A549 (cell line): Measurements from ENCODE around the gene GRIPAP1. TPM values are rescaled to one million over a fixed set of nuclear protein-coding genes. Genes with fewer than 3 reads are reported as not detected.
A peak's percentile ranks its signal among the peaks of the same experiment; 100 is the strongest.

Experiments used
- ATAC-seq, 2 experiments: fragments of 200-7000 bp in 1 of 2; fragments of >200 bp in 1 of 2; cut with Nextera tagmentation in 1 of 2; cut with Tn5 transposase in 1 of 2; 3 replicates each; pipeline versions ENCODE4 v1.8.0 to v1.9.1; 2018 to 2020; ENCODE audit warnings: mild to moderate bottlenecking in 1 of 2, moderate library complexity in 1 of 2
- CTCF ChIA-PET: fragments of 300-600 bp; sonication (Branson Sonifier 250); formaldehyde crosslinking; extraction: SDS; loops from one replicate; lab custom pipeline; 2021; ENCODE audit warnings: antibody characterized with exemption, inconsistent platforms; lab: Yijun Ruan, JAX
- POLR2A ChIA-PET: fragments of 350-600 bp; formaldehyde crosslinking; extraction: SDS; loops from one replicate; lab custom pipeline; 2021; ENCODE audit warnings: antibody characterized with exemption, inconsistent platforms; lab: Yijun Ruan, JAX
- DNase-seq, 2 experiments: peaks; one replicate each; pipeline versions ENCODE4 v3.0.0 to v3.0.0-alpha.2; 2011 to 2016; ENCODE audit warnings: low read depth in 1 of 2, low spot score in 1 of 2
- FAIRE-seq: peaks from 2 replicates; lab custom pipeline; 2011; peaks lifted over from hg19 to GRCh38; lab: Jason Lieb, UNC
- H3K27ac ChIP-seq, 2 experiments: fragments of >200 bp; sonication (Bioruptor Twin); formaldehyde crosslinking; 3 replicates each; pipeline ENCODE4 v1.5.1; 2016 to 2017
- H3K4me1 ChIP-seq: fragments of >200 bp; sonication (Bioruptor Twin); formaldehyde crosslinking; 3 replicates; pipeline ENCODE4 v1.6.1; 2016
- H3K4me2 ChIP-seq: fragments of >200 bp; sonication (Bioruptor Twin); formaldehyde crosslinking; 3 replicates; pipeline ENCODE4 v1.6.1; 2016
- H3K4me3 ChIP-seq: fragments of >200 bp; sonication (Bioruptor Twin); formaldehyde crosslinking; 3 replicates; pipeline ENCODE4 v1.5.1; 2016
- H3K9me3 ChIP-seq: fragments of >200 bp; sonication (Bioruptor Twin); formaldehyde crosslinking; 3 replicates; pipeline ENCODE4 v1.6.1; 2016
- ATOH8 ChIP-seq: fragments of 250-450 bp; sonication (Bioruptor Pico); IDR thresholded peaks from 2 replicates; pipeline ENCODE4 v1.5.0; 2020; ENCODE audit warnings: low read depth, mild to moderate bottlenecking, moderate library complexity
- EP300 ChIP-seq, 2 experiments: fragments of >200 bp; sonication (Bioruptor Twin); formaldehyde crosslinking; IDR thresholded peaks; 2 replicates in 1 of 2; 3 replicates in 1 of 2; pipeline ENCODE4 v1.6.1; 2016 to 2017
- FOSL2 ChIP-seq, 2 experiments: fragments of 450-650 bp in 1 of 2; fragments of >200 bp in 1 of 2; sonication (Bioruptor Twin) in 1 of 2; formaldehyde crosslinking; IDR thresholded peaks; 2 replicates each; pipeline versions ENCODE4 v1.5.0 to v1.6.1; 2016 to 2020; ENCODE audit warnings: mild to moderate bottlenecking in 1 of 2, moderate library complexity in 1 of 2
- GATA3 ChIP-seq: IDR thresholded peaks from 2 replicates; pipeline ENCODE4 v1.6.1; 2012; ENCODE audit warnings: borderline replicate concordance
- HEYL ChIP-seq: fragments of 250-450 bp; sonication (Bioruptor Pico); IDR thresholded peaks from 2 replicates; pipeline ENCODE4 v1.8.0; 2021; ENCODE audit warnings: mild to moderate bottlenecking, moderate library complexity
- JUNB ChIP-seq: fragments of >200 bp; sonication (Bioruptor Twin); formaldehyde crosslinking; IDR thresholded peaks from 2 replicates; pipeline ENCODE4 v1.6.1; 2016
- KDM5A ChIP-seq: fragments of 200-600 bp; sonication (generic); IDR thresholded peaks from 2 replicates; pipeline ENCODE4 v1.6.1; 2016; ENCODE audit warnings: antibody characterized with exemption, mild to moderate bottlenecking
- MAFK ChIP-seq: fragments of 450-650 bp; IDR thresholded peaks from 2 replicates; pipeline ENCODE4 v1.6.1; 2014; ENCODE audit not compliant: partially characterized antibody
- MYC ChIP-seq: IDR thresholded peaks from 2 replicates; pipeline ENCODE4 v1.6.1; 2012; ENCODE audit warnings: mild to moderate bottlenecking, inconsistent platforms, low read length, improper control_type of control experiment, borderline replicate concordance
- NFE2L2 ChIP-seq: fragments of 150-350 bp; conservative IDR thresholded peaks from 2 replicates; pipeline ENCODE4 v1.6.1; 2014; ENCODE audit warnings: low read length
- NPAS2 ChIP-seq: fragments of 250-450 bp; sonication (Bioruptor Pico); IDR thresholded peaks from 2 replicates; pipeline ENCODE4 v1.8.0; 2022; ENCODE audit warnings: mild to moderate bottlenecking, moderate library complexity, borderline replicate concordance
- POLR2A ChIP-seq: IDR thresholded peaks from 2 replicates; pipeline ENCODE4 v1.6.1; 2012; ENCODE audit warnings: mild to moderate bottlenecking, low read length
- RARB ChIP-seq: fragments of 250-450 bp; sonication (Bioruptor Pico); IDR thresholded peaks from 2 replicates; pipeline ENCODE4 v1.8.0; 2021; ENCODE audit warnings: mild to moderate bottlenecking, moderate library complexity
- REST ChIP-seq: fragments of 200-600 bp; sonication (generic); IDR thresholded peaks from 2 replicates; pipeline ENCODE4 v1.6.1; 2016; ENCODE audit warnings: antibody characterized with exemption, mild to moderate bottlenecking, moderate library complexity
- SREBF2 ChIP-seq: fragments of 450-650 bp; IDR thresholded peaks from 2 replicates; pipeline ENCODE4 v1.6.1; 2014; ENCODE audit warnings: mild to moderate bottlenecking, moderate library complexity
- ZNF302 ChIP-seq: fragments of 250-450 bp; sonication (Bioruptor Pico); IDR thresholded peaks from 2 replicates; pipeline ENCODE4 v1.9.0; 2021; ENCODE audit warnings: inconsistent platforms, mild to moderate bottlenecking, moderate library complexity
- ZSCAN20 ChIP-seq: fragments of 250-450 bp; sonication (Bioruptor Pico); IDR thresholded peaks from 2 replicates; pipeline ENCODE4 v1.8.0; 2022; ENCODE audit warnings: mild to moderate bottlenecking, moderate library complexity
- WGBS: methylation state at CpG from one replicate; pipeline ENCODE4 v1.1.6; 2017; ENCODE audit errors: missing lambda C conversion rate; 5-methylcytosine and 5-hydroxymethylcytosine counted together
- polyA plus RNA-seq, 4 experiments: library from polyadenylated mRNA; depleted of rRNA in 3 of 4; stranded (reverse); fragments of >200 nt; fragmentation: RNase III in 1 of 4; extraction: RNeasy Plus Mini Kit Qiagen cat#74134 plus additional on column Dnase treatment in 1 of 4; gene quantifications; 2 replicates in 3 of 4; 3 replicates in 1 of 4; pipeline ENCODE4 v1.2.3, GENCODE V29; 2011 to 2017
- TF ChIP-seq, protein P1 (sequence below): IDR thresholded peaks from 2 replicates; pipeline ENCODE4 v1.6.1; 2012; ENCODE audit warnings: low read depth, borderline replicate concordance
- TF ChIP-seq, protein P2 (sequence below): fragments of >200 bp; sonication (Bioruptor Twin); formaldehyde crosslinking; IDR thresholded peaks from 3 replicates; pipeline ENCODE4 v1.6.1; 2016
- TF ChIP-seq, protein P3 (sequence below): fragments of 250-450 bp; sonication (Bioruptor Pico); IDR thresholded peaks from 2 replicates; pipeline ENCODE4 v1.5.0; 2021; ENCODE audit warnings: mild to moderate bottlenecking, moderate library complexity, borderline replicate concordance

The GRIPAP1 gene
- polyA plus RNA-seq, 2 of the 4 experiments (the other 2 are of a cell fraction), result 33.7 to 34.3 TPM

GRCh38 chrX:48997865-48998264, 4.2 kb downstream of the GRIPAP1 start:
- peak; percentile 86 for FAIRE-seq
- Histone ChIP-seq H3K4me3 (no peak overlapping the region), H3K27ac (no peak overlapping the region), H3K4me2 (no peak overlapping the region), H3K9me3 (no peaks in the 10 kb centered on the region), H3K4me1 (peaks cover 5% of the 10 kb centered on the region; the same call in 1 of the 3 replicates)
- WGBS, result 100% methylated on average over 1 of the region's 1 CpG
- ATAC-seq, result no peak
- no peak for DNase-seq
- POLR2A ChIA-PET, result no interaction called here
- CTCF ChIA-PET, result no interaction called here
- TF ChIP-seq FOSL2 (IDR thresholded peaks at IDR 0.05) (no peak), FOSL2 (CRISPR knock-in tag; IDR thresholded peaks at IDR 0.05) (no peak), NFE2L2 (no peak), ZNF302 (CRISPR knock-in tag) (no peak), KDM5A (no peak), SREBF2 (no peak), GATA3 (no peak), NPAS2 (CRISPR knock-in tag) (no peak), RARB (CRISPR knock-in tag) (no peak), HEYL (CRISPR knock-in tag) (no peak), ZSCAN20 (no peak), EP300 (IDR thresholded peaks at IDR 0.05) (no peak)
- TF ChIP-seq, protein P1, sequence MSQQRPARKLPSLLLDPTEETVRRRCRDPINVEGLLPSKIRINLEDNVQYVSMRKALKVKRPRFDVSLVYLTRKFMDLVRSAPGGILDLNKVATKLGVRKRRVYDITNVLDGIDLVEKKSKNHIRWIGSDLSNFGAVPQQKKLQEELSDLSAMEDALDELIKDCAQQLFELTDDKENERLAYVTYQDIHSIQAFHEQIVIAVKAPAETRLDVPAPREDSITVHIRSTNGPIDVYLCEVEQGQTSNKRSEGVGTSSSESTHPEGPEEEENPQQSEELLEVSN, result no peak
- TF ChIP-seq, protein P2, sequence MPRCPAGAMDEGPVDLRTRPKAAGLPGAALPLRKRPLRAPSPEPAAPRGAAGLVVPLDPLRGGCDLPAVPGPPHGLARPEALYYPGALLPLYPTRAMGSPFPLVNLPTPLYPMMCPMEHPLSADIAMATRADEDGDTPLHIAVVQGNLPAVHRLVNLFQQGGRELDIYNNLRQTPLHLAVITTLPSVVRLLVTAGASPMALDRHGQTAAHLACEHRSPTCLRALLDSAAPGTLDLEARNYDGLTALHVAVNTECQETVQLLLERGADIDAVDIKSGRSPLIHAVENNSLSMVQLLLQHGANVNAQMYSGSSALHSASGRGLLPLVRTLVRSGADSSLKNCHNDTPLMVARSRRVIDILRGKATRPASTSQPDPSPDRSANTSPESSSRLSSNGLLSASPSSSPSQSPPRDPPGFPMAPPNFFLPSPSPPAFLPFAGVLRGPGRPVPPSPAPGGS, result no peak
- TF ChIP-seq, protein P3, sequence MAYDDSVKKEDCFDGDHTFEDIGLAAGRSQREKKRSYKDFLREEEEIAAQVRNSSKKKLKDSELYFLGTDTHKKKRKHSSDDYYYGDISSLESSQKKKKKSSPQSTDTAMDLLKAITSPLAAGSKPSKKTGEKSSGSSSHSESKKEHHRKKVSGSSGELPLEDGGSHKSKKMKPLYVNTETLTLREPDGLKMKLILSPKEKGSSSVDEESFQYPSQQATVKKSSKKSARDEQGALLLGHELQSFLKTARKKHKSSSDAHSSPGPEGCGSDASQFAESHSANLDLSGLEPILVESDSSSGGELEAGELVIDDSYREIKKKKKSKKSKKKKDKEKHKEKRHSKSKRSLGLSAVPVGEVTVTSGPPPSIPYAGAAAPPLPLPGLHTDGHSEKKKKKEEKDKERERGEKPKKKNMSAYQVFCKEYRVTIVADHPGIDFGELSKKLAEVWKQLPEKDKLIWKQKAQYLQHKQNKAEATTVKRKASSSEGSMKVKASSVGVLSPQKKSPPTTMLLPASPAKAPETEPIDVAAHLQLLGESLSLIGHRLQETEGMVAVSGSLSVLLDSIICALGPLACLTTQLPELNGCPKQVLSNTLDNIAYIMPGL, result no peak

GRCh38 chrX:48997455-48997854, 4.6 kb downstream of the GRIPAP1 start:
- FAIRE-seq, result no peak
- DNase-seq, result no peak
- WGBS, result 97% methylated on average over 3 of the region's 3 CpGs
- no peak for ATAC-seq
- Histone ChIP-seq H3K27ac (no peak overlapping the region), H3K4me3 (no peak overlapping the region), H3K9me3 (no peaks in the 10 kb centered on the region), H3K4me2 (no peak overlapping the region), H3K4me1 (peaks cover 5% of the 10 kb centered on the region; the same call in 1 of the 3 replicates)
- TF ChIP-seq POLR2A (no peak), KDM5A (no peak), MYC (no peak), ATOH8 (CRISPR knock-in tag) (no peak), GATA3 (no peak), JUNB (no peak)
- POLR2A ChIA-PET, result no interaction called here
- CTCF ChIA-PET, result interaction anchor here (0.6 to 1.1 kb wide), 2 partner anchors 23 to 46 kb away, joined by 3 to 5 read pairs; no protein-coding TSS in a partner anchor

GRCh38 chrX:48996969-48997368, 5.1 kb downstream of the GRIPAP1 start:
- FAIRE-seq (no peak), ATAC-seq (no peak), DNase-seq (no peak)
- 87% methylated on average over 6 of the region's 6 CpGs for WGBS
- peak; percentile 83 for TF ChIP-seq REST
- TF ChIP-seq MAFK, result no peak
- peaks cover 5% of the 10 kb centered on the region; the same call in 1 of the 3 replicates for H3K4me1 ChIP-seq
- no peaks in the 10 kb centered on the region for H3K9me3 ChIP-seq
- POLR2A ChIA-PET, result interaction anchor here (0.6 kb wide), 1 partner anchor 29 kb away, joined by 3 read pairs; no protein-coding TSS in a partner anchor
- H3K4me2 ChIP-seq, result no peak overlapping the region
- H3K27ac ChIP-seq, result no peak overlapping the region
- CTCF ChIA-PET, result interaction anchor here (0.6 to 1.1 kb wide), 3 partner anchors 24 to 47 kb away, joined by 3 to 5 read pairs (median 5); partner anchors contain the start of gene KCND1
- no peak overlapping the region for H3K4me3 ChIP-seq
